Lower leg skin (tissue), 4 donors: ENCODE measurements around the gene C20orf204. TPM values are rescaled to one million over a fixed set of nuclear protein-coding genes. Genes with fewer than 3 reads are reported as not detected.

Source experiments
- DNase-seq, 2 donors: peaks; one replicate each; pipeline ENCODE4 v3.0.0-alpha.2; 2019; ENCODE audit warnings: low spot score in 2 of 2
- H3K4me3 ChIP-seq: fragments of 200-600 bp; sonication (generic); 2 replicates; pipeline ENCODE4 v1.5.1; 2017; ENCODE audit warnings: mild to moderate bottlenecking, low read depth; ENCODE audit not compliant: poor library complexity, severe bottlenecking
- POLR2A ChIP-seq, 2 donors: fragments of 450-650 bp; IDR thresholded peaks; one replicate each; pipeline ENCODE4 v1.6.1; 2016 to 2017; ENCODE audit warnings: antibody characterized with exemption in 2 of 2, mild to moderate bottlenecking in 1 of 2, moderate library complexity in 1 of 2
- WGBS, 2 donors: methylation state at CpG; one replicate each; pipeline ENCODE4 v1.1.5; 2018; 5-methylcytosine and 5-hydroxymethylcytosine counted together
- intact Hi-C: fragments of 100-400 bp; cut with DNase I; formaldehyde crosslinking; loops from one replicate; pipeline ENCODE4 v1.15.0; 2023; ENCODE audit warnings: low total_unique reads
- total RNA-seq, 4 donors: library from RNA; depleted of rRNA; stranded (reverse); fragments of >200 nt; gene quantifications; one replicate each; pipeline ENCODE4 v1.1.0, GENCODE V29; 2016
- TF ChIP-seq, protein P1 (sequence below), 3 donors: fragments of 450-650 bp; IDR thresholded peaks; one replicate each; pipeline ENCODE4 v1.5.1; 2016; ENCODE audit warnings: antibody characterized with exemption in 3 of 3, mild to moderate bottlenecking in 3 of 3, moderate library complexity in 2 of 3

Gene C20orf204
- total RNA-seq, 4 donors from 2014 or later: 0.39 to 1.8 (median 0.66) TPM

DNA sequence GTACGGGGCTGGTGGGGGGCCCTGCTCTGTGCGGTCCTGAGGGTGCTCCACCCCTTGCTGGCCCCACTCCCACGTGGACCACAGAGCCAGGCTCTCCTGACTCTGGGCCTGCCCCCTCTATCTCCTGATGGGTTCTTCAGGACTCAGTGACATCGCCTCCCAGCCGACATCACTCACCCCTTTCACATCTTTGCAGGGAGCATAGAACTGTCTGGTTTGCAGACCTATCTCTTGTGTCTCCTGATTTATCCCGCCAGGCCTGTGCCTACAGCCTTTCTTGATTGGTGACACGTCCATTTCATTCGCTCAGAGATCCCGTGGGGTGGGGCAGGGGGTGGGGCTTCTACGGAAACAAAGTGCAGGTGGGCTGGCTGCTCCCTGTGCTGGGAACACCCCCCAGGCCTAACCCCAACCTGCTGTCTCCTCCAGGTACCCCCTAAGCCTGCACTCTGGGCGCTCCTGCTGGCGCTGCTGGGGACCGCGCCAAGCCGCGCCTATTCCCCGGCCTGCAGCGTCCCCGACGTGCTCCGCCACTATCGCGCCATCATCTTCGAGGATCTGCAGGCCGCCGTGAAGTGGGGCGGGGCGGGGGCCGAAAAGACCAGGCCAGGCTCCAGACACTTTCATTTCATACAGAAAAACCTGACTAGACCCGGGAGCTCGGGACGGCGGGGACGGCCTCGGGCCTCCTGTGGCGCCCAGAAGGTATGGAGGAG lies 1.7 kb downstream of the C20orf204 start:
- TF ChIP-seq POLR2A (IDR thresholded peaks at IDR 0.05): no peak
- TF ChIP-seq, protein P1, sequence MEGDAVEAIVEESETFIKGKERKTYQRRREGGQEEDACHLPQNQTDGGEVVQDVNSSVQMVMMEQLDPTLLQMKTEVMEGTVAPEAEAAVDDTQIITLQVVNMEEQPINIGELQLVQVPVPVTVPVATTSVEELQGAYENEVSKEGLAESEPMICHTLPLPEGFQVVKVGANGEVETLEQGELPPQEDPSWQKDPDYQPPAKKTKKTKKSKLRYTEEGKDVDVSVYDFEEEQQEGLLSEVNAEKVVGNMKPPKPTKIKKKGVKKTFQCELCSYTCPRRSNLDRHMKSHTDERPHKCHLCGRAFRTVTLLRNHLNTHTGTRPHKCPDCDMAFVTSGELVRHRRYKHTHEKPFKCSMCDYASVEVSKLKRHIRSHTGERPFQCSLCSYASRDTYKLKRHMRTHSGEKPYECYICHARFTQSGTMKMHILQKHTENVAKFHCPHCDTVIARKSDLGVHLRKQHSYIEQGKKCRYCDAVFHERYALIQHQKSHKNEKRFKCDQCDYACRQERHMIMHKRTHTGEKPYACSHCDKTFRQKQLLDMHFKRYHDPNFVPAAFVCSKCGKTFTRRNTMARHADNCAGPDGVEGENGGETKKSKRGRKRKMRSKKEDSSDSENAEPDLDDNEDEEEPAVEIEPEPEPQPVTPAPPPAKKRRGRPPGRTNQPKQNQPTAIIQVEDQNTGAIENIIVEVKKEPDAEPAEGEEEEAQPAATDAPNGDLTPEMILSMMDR (IDR thresholded peaks at IDR 0.05): no peak
- H3K4me3 ChIP-seq: no peak overlapping the region
- intact Hi-C loops: no loop called here
- WGBS, 2 donors: 12 to 13% methylated on average over 26 to 31 of the region's 36 CpGs
- DNase-seq: no peak

DNA sequence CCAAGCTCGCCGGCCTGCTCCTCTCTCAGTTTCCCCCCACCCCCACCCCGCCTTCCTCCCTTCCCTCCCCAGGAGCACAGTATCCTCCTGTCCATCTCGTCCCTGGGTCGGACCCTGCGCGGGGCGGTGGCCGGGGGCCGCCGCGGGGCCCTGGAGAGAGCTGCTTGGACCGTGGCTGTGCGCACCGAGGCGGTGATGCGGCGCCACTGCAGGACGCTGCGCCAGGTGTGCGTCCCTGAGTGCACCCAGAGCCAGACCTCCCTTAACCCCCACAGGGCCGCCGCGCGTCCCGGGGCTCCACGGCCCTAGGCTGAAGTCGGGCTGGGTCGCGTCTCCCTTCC lies 2.2 kb downstream of the C20orf204 start:
- DNase-seq: no peak
- 2% methylated on average over 23 of the region's 30 CpGs; no CpG with 5 or more reads in 1 of the 2 donors for WGBS, 2 donors
- TF ChIP-seq, protein P1 (IDR thresholded peaks at IDR 0.05): no peak
- no peak for TF ChIP-seq POLR2A (IDR thresholded peaks at IDR 0.05)
- intact Hi-C loops: no loop called here
- H3K4me3 ChIP-seq: no peak overlapping the region

DNA sequence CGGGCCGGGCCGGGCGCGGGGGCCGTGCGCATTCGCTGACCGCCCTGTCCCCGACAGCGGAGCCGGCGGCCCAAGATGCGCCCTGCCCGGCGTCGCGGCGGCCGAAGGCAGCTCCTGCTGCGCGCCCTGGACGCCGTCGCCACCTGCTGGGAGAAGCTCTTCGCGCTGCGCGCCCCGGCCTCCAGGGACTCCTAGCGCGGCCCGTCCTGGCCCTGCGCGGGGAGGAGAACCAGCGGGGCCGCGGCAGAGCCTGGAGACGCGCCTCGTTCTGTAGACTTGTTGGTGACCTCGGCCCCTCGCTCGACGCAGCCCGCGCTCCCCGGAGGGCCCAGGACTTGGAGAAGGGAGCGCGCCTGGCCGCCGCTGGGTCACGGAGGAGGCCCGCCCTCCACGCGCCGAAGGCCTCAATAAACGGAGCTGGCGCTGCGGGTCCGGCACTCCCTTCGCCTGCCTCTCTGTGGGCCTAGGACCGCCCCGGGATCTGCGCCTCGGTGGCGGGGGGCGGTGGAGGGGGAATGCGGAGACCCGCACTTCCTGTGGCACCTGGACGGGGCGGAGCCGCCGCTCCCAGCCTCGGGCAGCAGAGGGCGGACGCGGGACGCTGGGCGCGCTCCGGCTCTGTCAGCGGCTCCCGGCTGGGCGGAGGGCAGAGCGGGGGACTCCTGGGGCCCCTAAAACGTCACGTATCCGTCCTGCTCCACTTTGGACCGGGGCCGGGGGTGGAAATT lies 2.7 kb downstream of the C20orf204 start:
- H3K4me3 ChIP-seq: peak overlapping the region; percentile 39
- intact Hi-C loops: no loop called here
- peak in 1 of 2 donors; percentile 94 for DNase-seq
- 0 to 2% methylated on average over 8 to 50 of the region's 91 CpGs for WGBS, 2 donors
- TF ChIP-seq, protein P1 (IDR thresholded peaks at IDR 0.05): no peak
- no peak for TF ChIP-seq POLR2A (IDR thresholded peaks at IDR 0.05)

DNA sequence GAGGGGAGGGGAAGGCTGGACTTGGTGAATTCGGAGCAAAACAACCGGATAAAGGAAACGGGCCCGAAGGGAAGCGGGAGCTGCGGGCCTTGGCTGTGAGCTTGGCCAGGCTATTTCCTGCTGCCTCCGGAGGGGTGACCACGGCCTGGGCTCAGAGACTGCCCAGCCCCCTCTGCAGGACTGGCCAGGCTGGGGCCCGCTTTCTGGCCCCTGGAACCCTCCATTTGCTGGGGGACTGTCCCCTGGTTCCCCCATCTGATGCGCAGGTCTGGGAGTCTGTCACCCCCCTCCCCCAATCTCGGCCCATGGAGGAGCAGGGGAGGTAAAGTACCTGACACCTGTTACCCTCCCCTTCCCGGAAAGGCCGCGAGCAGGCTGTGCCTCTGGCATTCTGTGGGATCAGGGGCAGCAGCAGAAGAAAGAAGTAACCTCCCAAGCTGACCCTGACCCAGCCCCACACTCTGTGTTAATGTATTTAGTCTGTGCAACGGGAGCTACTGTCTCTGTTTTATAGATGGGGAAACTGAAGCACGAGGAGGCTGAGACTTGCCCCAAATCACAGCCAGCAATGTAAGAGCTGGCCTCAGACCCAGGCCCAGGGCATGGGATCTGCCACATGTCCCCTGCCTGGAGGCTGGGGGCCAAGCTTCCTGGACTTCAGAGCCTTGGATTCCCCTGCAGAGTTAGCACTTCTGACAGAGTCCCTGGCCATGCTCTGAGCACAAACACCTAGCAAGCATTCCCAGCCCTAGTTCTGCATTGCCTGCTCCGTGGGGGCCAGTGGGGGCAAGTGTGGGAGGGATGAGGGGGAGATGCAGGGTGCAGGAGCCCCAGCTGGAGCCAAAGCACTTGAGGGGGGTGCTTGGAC lies 3.5 kb downstream of the C20orf204 start:
- 22 to 26% methylated on average over 16 to 17 of the region's 17 CpGs for WGBS, 2 donors
- H3K4me3 ChIP-seq: no peak overlapping the region
- DNase-seq: no peak
- intact Hi-C loops: no loop called here
- TF ChIP-seq POLR2A (IDR thresholded peaks at IDR 0.05): no peak
- TF ChIP-seq, protein P1 (IDR thresholded peaks at IDR 0.05): no peak

DNA sequence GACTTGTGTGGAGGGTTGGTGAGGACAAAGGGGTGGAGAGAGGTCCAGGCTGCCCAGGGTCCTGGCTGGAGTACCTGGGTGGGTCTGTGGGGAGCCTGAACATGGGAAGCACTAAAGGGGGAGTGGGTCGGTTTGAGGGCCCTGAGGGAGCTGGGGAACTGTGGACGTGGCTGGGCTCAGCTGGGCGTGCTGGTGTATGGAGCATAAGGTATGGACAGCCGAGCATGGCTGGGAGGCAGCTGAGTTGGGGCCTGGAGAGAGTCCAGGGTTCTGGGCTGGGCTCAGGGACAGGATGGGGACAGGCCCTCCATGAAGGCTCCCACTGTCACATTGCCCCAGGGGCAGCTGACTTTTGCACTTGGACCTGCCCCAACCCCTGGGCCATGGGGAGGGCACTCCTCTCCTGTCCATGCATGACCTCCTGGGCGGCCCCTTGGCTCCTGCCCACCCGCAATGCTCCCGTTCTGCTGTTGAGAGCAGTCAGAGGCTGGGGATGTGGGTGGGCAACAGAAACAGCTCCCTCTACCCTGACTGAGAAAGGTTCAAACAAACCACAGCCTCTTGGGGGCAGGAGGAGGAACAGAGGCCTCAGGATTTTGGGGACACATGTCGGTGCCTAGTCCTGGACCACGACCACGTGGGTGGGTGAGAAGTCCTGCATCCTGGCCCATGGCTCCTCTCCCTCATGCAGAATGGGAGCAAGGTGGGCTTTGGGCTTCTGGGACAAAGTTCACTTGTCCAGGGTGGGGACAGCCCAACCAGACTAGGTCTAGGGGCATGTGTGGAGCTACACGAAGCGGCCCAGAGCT lies 4.5 kb downstream of the C20orf204 start:
- DNase-seq: no peak
- 68 to 72% methylated on average over 9 to 12 of the region's 12 CpGs for WGBS, 2 donors
- intact Hi-C loops: no loop called here
- TF ChIP-seq, protein P1 (IDR thresholded peaks at IDR 0.05): no peak
- no peak for TF ChIP-seq POLR2A (IDR thresholded peaks at IDR 0.05)
- H3K4me3 ChIP-seq: no peak overlapping the region
